Upper lobe of left lung (tissue), 6 donors: ENCODE results near the gene PSMD6. TPM values are rescaled to one million over a fixed set of nuclear protein-coding genes. Genes with fewer than 3 reads are reported as not detected.

Source experiments
- ATAC-seq, 2 donors: fragments of 200-7000 bp; cut with Tn5 transposase; one replicate each; pipeline ENCODE4 v1.9.1; 2022; ENCODE audit warnings: mild to moderate bottlenecking in 2 of 2, moderate library complexity in 2 of 2; ENCODE audit not compliant: low FRiP score in 2 of 2
- DNase-seq, 2 donors: peaks; one replicate each; pipeline ENCODE4 v3.0.0-alpha.2; 2019 to 2020
- H3K27ac ChIP-seq, 4 donors: fragments of 200-600 bp; sonication (generic); one replicate each; pipeline ENCODE4 v1.5.1; 2016 to 2019
- H3K27me3 ChIP-seq, 4 donors: fragments of 200-600 bp; sonication (generic); one replicate each; pipeline ENCODE4 v1.5.1; 2017 to 2019
- H3K36me3 ChIP-seq, 4 donors: fragments of 200-600 bp; sonication (generic); one replicate each; pipeline ENCODE4 v1.5.1; 2016 to 2019
- H3K4me1 ChIP-seq, 4 donors: fragments of 200-600 bp; sonication (generic); one replicate each; pipeline ENCODE4 v1.5.1; 2018 to 2019
- H3K4me3 ChIP-seq, 4 donors: fragments of 200-600 bp; sonication (generic); one replicate each; pipeline ENCODE4 v1.5.1; 2017 to 2019; ENCODE audit warnings: mild to moderate bottlenecking in 2 of 4, moderate library complexity in 1 of 4
- H3K9me3 ChIP-seq, 4 donors: fragments of 200-600 bp; sonication (generic); one replicate each; pipeline ENCODE4 v1.5.1; 2018 to 2019
- EP300 ChIP-seq, 4 donors: sonication (generic); formaldehyde crosslinking; IDR thresholded peaks; one replicate each; pipeline ENCODE4 v1.5.1; 2017; ENCODE audit warnings: antibody characterized with exemption in 4 of 4, control low read depth in 2 of 4
- POLR2A ChIP-seq, 4 donors: fragments of 450-650 bp; IDR thresholded peaks; one replicate each; pipeline ENCODE4 v1.5.1; 2016 to 2017; ENCODE audit warnings: antibody characterized with exemption in 4 of 4, mild to moderate bottlenecking in 2 of 4
- POLR2AphosphoS5 ChIP-seq, 2 donors: sonication (generic); formaldehyde crosslinking; IDR thresholded peaks; one replicate each; pipeline ENCODE4 v1.5.1; 2017; ENCODE audit warnings: antibody characterized with exemption in 2 of 2
- WGBS, 2 donors: methylation state at CpG; one replicate each; pipeline ENCODE4 v1.1.5; 2017 to 2018; 5-methylcytosine and 5-hydroxymethylcytosine counted together
- total RNA-seq, 6 donors: library from RNA; depleted of rRNA in 4 of 6; stranded (reverse); fragments of >200 nt in 4 of 6; gene quantifications; one replicate each; pipeline versions ENCODE4 v1.1.0 to v1.2.1, GENCODE V29; 2016 to 2021
- TF ChIP-seq, protein P1 (sequence below), 6 experiments: fragments of 450-650 bp in 4 of 6; fragments of 200-600 bp in 2 of 6; sonication (generic) in 2 of 6; IDR thresholded peaks; one replicate each; pipeline ENCODE4 v1.5.1; 2016 to 2019; ENCODE audit warnings: antibody characterized with exemption in 6 of 6
- donor health status: DM: no; HTN: no; CAD: no; lungs with moderate emphysema.
- donor health status: DM: no; HTN: yes; CAD: no; lungs with severe emphysema.

The PSMD6 gene
- total RNA-seq, 6 donors from 2014 or later, result 41.2 to 69.3 (median 58.6) TPM

DNA sequence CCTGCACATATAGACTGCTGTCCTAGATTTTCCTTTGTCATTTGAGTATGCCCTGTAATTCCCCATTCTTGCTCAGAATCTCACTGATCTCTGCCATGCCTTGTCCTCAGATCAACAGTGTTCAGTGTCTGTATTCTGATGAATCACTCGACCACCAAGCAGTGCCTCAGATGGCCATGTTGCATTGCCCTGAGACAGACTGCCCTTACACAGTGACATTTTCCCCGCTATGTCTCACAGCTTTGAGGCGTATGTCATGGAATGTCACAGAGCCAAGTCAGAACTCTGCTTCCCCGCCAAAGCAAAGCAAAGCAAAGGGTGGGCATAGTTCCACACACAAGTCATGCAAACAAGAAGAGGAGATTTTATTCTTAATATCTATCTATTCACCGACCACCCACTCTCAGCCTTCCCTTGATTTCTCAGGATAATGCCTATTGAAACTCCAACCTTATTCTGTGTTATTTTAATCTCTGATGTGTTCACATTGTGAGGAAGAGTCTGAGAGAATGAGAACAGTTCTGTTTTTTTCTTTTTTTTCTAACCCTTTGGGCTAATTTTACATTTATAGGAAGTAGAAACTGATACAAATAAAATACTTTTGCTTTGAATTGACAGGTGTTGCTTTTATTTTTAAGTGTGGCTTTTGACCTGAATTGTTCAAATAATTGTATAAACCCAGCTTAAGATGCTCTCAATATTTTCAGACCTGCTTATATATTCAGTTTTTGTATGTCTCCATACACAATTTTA lies 16.9 kb upstream of the PSMD6 start:
- H3K36me3 ChIP-seq, result no peaks in the 10 kb centered on the region
- no peak for DNase-seq
- no peaks in the 10 kb centered on the region for H3K27me3 ChIP-seq
- no peak overlapping the region for H3K4me3 ChIP-seq
- no peaks in the 10 kb centered on the region for H3K4me1 ChIP-seq
- ATAC-seq, result no peak
- H3K27ac ChIP-seq, result no peak overlapping the region
- H3K9me3 ChIP-seq, result no peaks in the 10 kb centered on the region
- no peak for TF ChIP-seq POLR2AphosphoS5 (IDR thresholded peaks at IDR 0.05)
- no peak for TF ChIP-seq POLR2A (IDR thresholded peaks at IDR 0.05)
- TF ChIP-seq, protein P1, sequence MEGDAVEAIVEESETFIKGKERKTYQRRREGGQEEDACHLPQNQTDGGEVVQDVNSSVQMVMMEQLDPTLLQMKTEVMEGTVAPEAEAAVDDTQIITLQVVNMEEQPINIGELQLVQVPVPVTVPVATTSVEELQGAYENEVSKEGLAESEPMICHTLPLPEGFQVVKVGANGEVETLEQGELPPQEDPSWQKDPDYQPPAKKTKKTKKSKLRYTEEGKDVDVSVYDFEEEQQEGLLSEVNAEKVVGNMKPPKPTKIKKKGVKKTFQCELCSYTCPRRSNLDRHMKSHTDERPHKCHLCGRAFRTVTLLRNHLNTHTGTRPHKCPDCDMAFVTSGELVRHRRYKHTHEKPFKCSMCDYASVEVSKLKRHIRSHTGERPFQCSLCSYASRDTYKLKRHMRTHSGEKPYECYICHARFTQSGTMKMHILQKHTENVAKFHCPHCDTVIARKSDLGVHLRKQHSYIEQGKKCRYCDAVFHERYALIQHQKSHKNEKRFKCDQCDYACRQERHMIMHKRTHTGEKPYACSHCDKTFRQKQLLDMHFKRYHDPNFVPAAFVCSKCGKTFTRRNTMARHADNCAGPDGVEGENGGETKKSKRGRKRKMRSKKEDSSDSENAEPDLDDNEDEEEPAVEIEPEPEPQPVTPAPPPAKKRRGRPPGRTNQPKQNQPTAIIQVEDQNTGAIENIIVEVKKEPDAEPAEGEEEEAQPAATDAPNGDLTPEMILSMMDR (IDR thresholded peaks at IDR 0.05), result no peak
- no peak for TF ChIP-seq EP300 (IDR thresholded peaks at IDR 0.05)
- 63 to 89% methylated on average over 5 of the region's 5 CpGs for WGBS, 2 donors

DNA sequence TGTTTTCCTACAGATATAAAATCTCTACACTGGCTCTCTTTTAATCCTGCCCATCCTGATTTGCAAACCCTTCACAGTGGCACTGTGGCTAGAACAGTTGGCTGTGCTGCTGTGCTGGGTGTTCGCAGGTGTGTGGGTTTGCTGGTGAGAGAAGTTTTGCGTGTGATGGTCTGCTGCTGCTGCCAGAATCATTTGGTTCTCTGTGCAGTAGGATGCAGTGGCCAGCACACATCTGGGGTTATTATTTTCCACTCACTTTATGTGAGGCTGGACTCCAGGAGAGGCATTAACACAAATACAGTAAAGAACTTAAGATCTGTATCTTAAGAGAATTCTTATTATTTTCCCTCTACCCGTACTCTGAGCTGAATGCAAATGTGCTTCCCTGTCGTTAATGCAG lies 16.0 kb upstream of the PSMD6 start:
- Histone ChIP-seq H3K27me3 (no peaks in the 10 kb centered on the region), H3K4me1 (no peaks in the 10 kb centered on the region), H3K9me3 (no peaks in the 10 kb centered on the region), H3K4me3 (no peak overlapping the region), H3K27ac (no peak overlapping the region), H3K36me3 (no peaks in the 10 kb centered on the region)
- ATAC-seq (no peak), DNase-seq (no peak)
- WGBS, 2 donors, result 86 to 90% methylated on average over 4 of the region's 4 CpGs
- TF ChIP-seq EP300 (IDR thresholded peaks at IDR 0.05) (no peak), POLR2AphosphoS5 (IDR thresholded peaks at IDR 0.05) (no peak), POLR2A (IDR thresholded peaks at IDR 0.05) (no peak)
- TF ChIP-seq, protein P1 (IDR thresholded peaks at IDR 0.05), result no peak

DNA sequence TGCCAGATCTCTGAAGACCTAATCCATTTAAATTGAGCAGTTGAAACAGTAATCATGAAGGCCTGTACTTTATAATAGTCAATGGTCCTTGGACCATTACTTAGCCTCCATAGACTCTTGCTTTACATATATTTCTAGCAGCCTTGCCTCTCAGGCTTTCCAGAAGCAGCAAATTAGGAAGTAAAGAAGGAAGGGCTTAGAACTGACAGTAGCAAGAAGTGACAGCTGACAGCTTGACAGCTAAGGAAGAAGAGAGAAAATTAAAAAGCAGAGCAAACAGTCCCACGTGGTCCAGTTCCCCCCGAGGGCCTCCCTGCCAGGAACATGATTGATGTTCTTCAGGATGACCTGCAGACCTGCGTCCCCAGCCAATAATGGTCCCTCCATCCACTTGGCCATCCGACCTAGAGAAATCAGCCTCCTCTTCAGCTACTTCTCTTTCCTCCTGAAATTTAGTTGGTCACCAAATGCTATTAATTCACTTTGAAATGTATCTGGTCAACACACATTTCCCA lies 15.0 kb upstream of the PSMD6 start:
- ATAC-seq (no peak), DNase-seq (no peak)
- Histone ChIP-seq H3K4me3 (no peak overlapping the region), H3K4me1 (no peaks in the 10 kb centered on the region), H3K9me3 (no peaks in the 10 kb centered on the region), H3K27ac (no peak overlapping the region), H3K27me3 (no peaks in the 10 kb centered on the region), H3K36me3 (no peaks in the 10 kb centered on the region)
- 49 to 57% methylated on average over 4 of the region's 4 CpGs for WGBS, 2 donors
- TF ChIP-seq POLR2AphosphoS5 (IDR thresholded peaks at IDR 0.05), result no peak
- no peak for TF ChIP-seq EP300 (IDR thresholded peaks at IDR 0.05)
- TF ChIP-seq, protein P1 (IDR thresholded peaks at IDR 0.05), result no peak
- no peak for TF ChIP-seq POLR2A (IDR thresholded peaks at IDR 0.05)

DNA sequence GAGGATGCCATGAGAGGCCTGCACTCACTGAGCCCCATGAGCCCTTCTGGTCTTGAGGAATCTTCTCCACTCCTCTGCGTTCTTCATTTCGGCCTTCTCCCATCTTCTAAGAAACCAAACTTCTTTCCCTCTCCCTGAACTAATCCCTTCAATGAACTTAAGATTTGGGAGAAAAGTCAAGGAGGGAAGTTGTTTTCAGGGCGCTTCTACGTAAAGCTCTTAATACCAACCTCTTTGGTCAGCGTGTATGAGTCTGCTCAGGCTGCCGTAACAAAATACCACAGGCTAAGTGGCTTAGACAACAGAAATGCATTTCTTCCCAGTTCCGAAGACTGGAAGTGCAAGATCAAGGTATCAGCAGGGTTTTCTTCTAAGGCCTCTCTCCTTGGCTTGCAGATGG lies 13.8 kb upstream of the PSMD6 start:
- H3K4me1 ChIP-seq, result no peaks in the 10 kb centered on the region
- H3K27ac ChIP-seq, result no peak overlapping the region
- no peak for DNase-seq
- TF ChIP-seq POLR2AphosphoS5 (IDR thresholded peaks at IDR 0.05), result no peak
- TF ChIP-seq, protein P1 (IDR thresholded peaks at IDR 0.05), result no peak
- TF ChIP-seq EP300 (IDR thresholded peaks at IDR 0.05), result no peak
- no peak for TF ChIP-seq POLR2A (IDR thresholded peaks at IDR 0.05)
- no peak for ATAC-seq
- H3K27me3 ChIP-seq, result no peaks in the 10 kb centered on the region
- no peaks in the 10 kb centered on the region for H3K9me3 ChIP-seq
- no peaks in the 10 kb centered on the region for H3K36me3 ChIP-seq
- H3K4me3 ChIP-seq, result no peak overlapping the region
- WGBS, 2 donors, result 95 to 97% methylated on average over 7 of the region's 7 CpGs

DNA sequence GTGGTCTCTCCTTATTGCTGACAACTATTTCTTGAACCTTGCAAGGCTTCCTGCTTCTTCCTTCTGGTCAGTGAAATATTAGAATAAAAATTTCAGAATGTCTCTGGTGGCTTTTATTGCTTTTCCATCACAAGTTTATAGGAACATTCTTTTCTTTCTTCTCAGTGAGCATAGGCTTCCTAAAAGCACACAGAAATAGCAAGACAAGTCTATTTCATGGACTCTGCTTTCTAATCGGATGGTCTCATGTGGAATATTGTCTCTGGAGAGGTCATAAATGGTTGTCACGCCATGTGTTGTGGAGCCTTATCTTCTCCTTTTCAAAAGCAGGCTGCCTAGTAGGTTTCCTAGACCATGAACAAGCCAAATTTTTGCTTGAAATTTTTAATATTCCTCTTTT lies 9.8 kb upstream of the PSMD6 start:
- H3K36me3 ChIP-seq, result no peaks in the 10 kb centered on the region
- H3K27me3 ChIP-seq, result no peaks in the 10 kb centered on the region
- TF ChIP-seq POLR2A (IDR thresholded peaks at IDR 0.05), result no peak
- TF ChIP-seq POLR2AphosphoS5 (IDR thresholded peaks at IDR 0.05), result no peak
- TF ChIP-seq EP300 (IDR thresholded peaks at IDR 0.05), result no peak
- TF ChIP-seq, protein P1 (IDR thresholded peaks at IDR 0.05), result no peak
- 90 to 91% methylated on average over 2 of the region's 2 CpGs for WGBS, 2 donors
- H3K9me3 ChIP-seq, result no peaks in the 10 kb centered on the region
- DNase-seq (no peak), ATAC-seq (no peak)
- H3K4me3 ChIP-seq, result no peak overlapping the region
- peaks cover 3 to 10% (median 6%) of the 10 kb centered on the region in 4 donors for H3K4me1 ChIP-seq
- no peak overlapping the region for H3K27ac ChIP-seq
